Endothelial cell of umbilical vein (primary cell): ENCODE data around the gene SAYSD1. TPM values are rescaled to one million over a fixed set of nuclear protein-coding genes. Genes with fewer than 3 reads are reported as not detected.

ENCODE experiments used
- BruUV-seq: library from RNA; stranded (reverse); fragments of 400-500 nt; replicated peaks from 2 replicates; lab custom pipeline; 2021; lab: Mats Ljungman, UMichigan
- CTCF ChIA-PET: fragments of 300-600, 350-600 bp; sonication (Branson Sonifier 250); formaldehyde crosslinking; loops from one replicate; lab custom pipeline; 2021; ENCODE audit warnings: antibody characterized with exemption, inconsistent platforms; lab: Charles Lee
- POLR2A ChIA-PET: fragments of 300-600, 350-600 bp; sonication (Branson Sonifier 250); formaldehyde crosslinking; loops from one replicate; lab custom pipeline; 2021; ENCODE audit warnings: antibody characterized with exemption, inconsistent platforms; lab: Charles Lee
- DNase-seq: peaks from one replicate; pipeline ENCODE4 v3.0.0-alpha.2; 2011; ENCODE audit warnings: low read depth, low spot score
- FAIRE-seq: peaks from 2 replicates; lab custom pipeline; 2011; peaks lifted over from hg19 to GRCh38; lab: Jason Lieb, UNC
- H2AFZ ChIP-seq: 2 replicates; pipeline ENCODE4 v1.6.0; 2012; ENCODE audit warnings: low read depth, low read length, control low read depth, inconsistent platforms
- H3K27ac ChIP-seq: 2 replicates; pipeline ENCODE4 v1.5.1; 2011; ENCODE audit warnings: low read depth, mild to moderate bottlenecking, control low read depth, low read length, moderate library complexity; ENCODE audit not compliant: insufficient read depth
- H3K27me3 ChIP-seq, 2 experiments: 2 replicates each; pipeline versions ENCODE4 v1.6.0 to v1.6.1; 2011; ENCODE audit warnings: low read length in 2 of 2, mixed read lengths in 1 of 2; ENCODE audit not compliant: control insufficient read depth in 2 of 2, insufficient read depth in 2 of 2
- H3K36me3 ChIP-seq, 2 experiments: 2 replicates in 1 of 2; 3 replicates in 1 of 2; pipeline ENCODE4 v1.5.1; 2011; ENCODE audit warnings: low read length in 2 of 2, mild to moderate bottlenecking in 1 of 2, moderate library complexity in 1 of 2; ENCODE audit not compliant: control insufficient read depth in 2 of 2, insufficient read depth in 2 of 2; ENCODE audit errors: extremely low read depth in 1 of 2
- H3K4me1 ChIP-seq: 3 replicates; pipeline ENCODE4 v1.5.1; 2011; ENCODE audit warnings: mild to moderate bottlenecking, low read length; ENCODE audit not compliant: control insufficient read depth, insufficient read depth; ENCODE audit errors: extremely low read depth
- H3K4me2 ChIP-seq: 2 replicates; pipeline ENCODE4 v1.6.1; 2011; ENCODE audit warnings: low read length, control low read depth, mixed read lengths; ENCODE audit not compliant: insufficient read depth
- H3K4me3 ChIP-seq, 3 experiments: fragments of 200-600 bp in 1 of 3; sonication (generic), shearing (Covaris generic) in 1 of 3; replicated peaks in 1 of 3; 2 replicates each; pipeline ENCODE4 v1.5.1; 2011 to 2016; ENCODE audit warnings: control low read depth in 3 of 3, low read length in 3 of 3, mild to moderate bottlenecking in 2 of 3, inconsistent platforms in 1 of 3, low read depth in 1 of 3, moderate library complexity in 1 of 3; ENCODE audit not compliant: insufficient read depth in 1 of 3
- H3K79me2 ChIP-seq: 2 replicates; pipeline ENCODE4 v1.6.0; 2012; ENCODE audit warnings: low read length, inconsistent platforms; ENCODE audit not compliant: control insufficient read depth, insufficient read depth
- H3K9ac ChIP-seq: replicated peaks from 2 replicates; pipeline ENCODE3; 2011; ENCODE audit warnings: low read length, control low read depth; ENCODE audit not compliant: insufficient read depth; ENCODE audit errors: extremely low read depth
- H3K9me1 ChIP-seq: replicated peaks from 3 replicates; pipeline ENCODE4 v1.6.0; 2011; ENCODE audit warnings: mild to moderate bottlenecking, low read length; ENCODE audit not compliant: control insufficient read depth, insufficient read depth; ENCODE audit errors: extremely low read depth
- H3K9me3 ChIP-seq: replicated peaks from 2 replicates; pipeline ENCODE4 v1.5.1; 2012; ENCODE audit warnings: low read length, inconsistent platforms; ENCODE audit not compliant: control insufficient read depth, insufficient read depth
- H4K20me1 ChIP-seq: replicated peaks from 2 replicates; pipeline ENCODE3; 2011; ENCODE audit warnings: mild to moderate bottlenecking, low read length; ENCODE audit not compliant: control insufficient read depth, insufficient read depth; ENCODE audit errors: extremely low read depth
- EZH2 ChIP-seq: IDR thresholded peaks from 2 replicates; pipeline ENCODE4 v1.6.1; 2012; ENCODE audit warnings: borderline replicate concordance, low read depth, mild to moderate bottlenecking, moderate library complexity, low read length, inconsistent platforms; ENCODE audit not compliant: severe bottlenecking
- FOS ChIP-seq: IDR thresholded peaks from 2 replicates; pipeline ENCODE4 v1.6.1; 2011; ENCODE audit warnings: mild to moderate bottlenecking, low read length, moderate library complexity, borderline replicate concordance; ENCODE audit not compliant: insufficient read depth
- GATA2 ChIP-seq: IDR thresholded peaks from 2 replicates; pipeline ENCODE4 v1.7.0; 2011; ENCODE audit warnings: low read depth, mild to moderate bottlenecking, moderate library complexity, mixed read lengths, low read length; ENCODE audit not compliant: insufficient read length, insufficient read depth
- JUN ChIP-seq: IDR thresholded peaks from 2 replicates; pipeline ENCODE4 v1.6.1; 2011; ENCODE audit warnings: borderline replicate concordance, low read depth; ENCODE audit not compliant: insufficient read length, insufficient read depth
- MYC ChIP-seq: IDR thresholded peaks from one replicate; pipeline ENCODE4 v1.6.1; 2011; ENCODE audit warnings: mild to moderate bottlenecking, low read depth, low read length
- POLR2A ChIP-seq: IDR thresholded peaks from 2 replicates; pipeline ENCODE4 v1.6.1; 2012; ENCODE audit warnings: low read depth, mild to moderate bottlenecking, control low read depth, low read length
- POLR2AphosphoS5 ChIP-seq: IDR thresholded peaks from 2 replicates; pipeline ENCODE4 v1.6.1; 2012; ENCODE audit warnings: low read depth, mild to moderate bottlenecking, control low read depth, low read length, moderate library complexity; ENCODE audit not compliant: insufficient read depth
- dilution Hi-C: fragments of 300-500 bp; cut with MboI; formaldehyde crosslinking; loops from one replicate; pipeline ENCODE4 v1.15.0; 2019; ENCODE audit warnings: low sequenced_read_pairs; ENCODE audit not compliant: extremely low pct_ligation_motif_present
- intact Hi-C: fragments of 100-400 bp; cut with micrococcal nuclease; formaldehyde crosslinking; loops from one replicate; pipeline ENCODE4 v1.10.0; 2022
- polyA plus RNA-seq, 4 experiments: library from polyadenylated mRNA; depleted of rRNA in 3 of 4; stranded (reverse) in 3 of 4; unstranded in 1 of 4; fragments of >200 nt; gene quantifications; 2 replicates each; pipeline versions ENCODE4 v1.2.1 to v1.2.3, GENCODE V29; 2011 to 2012; ENCODE audit warnings: missing spikeins in 1 of 4
- total RNA-seq: library from RNA; stranded (reverse); gene quantifications from 2 replicates; pipeline ENCODE4 v1.2.3, GENCODE V29; 2021
- TF ChIP-seq, protein P1 (sequence below): IDR thresholded peaks from 2 replicates; pipeline ENCODE4 v1.6.1; 2011; ENCODE audit not compliant: insufficient read depth, insufficient read length

The SAYSD1 gene
- total and polyA plus RNA-seq, 2 donors (not counting 3 experiments of a cell fraction or from before 2014, with no cell fraction given), result 9.0 to 9.7 TPM

DNA sequence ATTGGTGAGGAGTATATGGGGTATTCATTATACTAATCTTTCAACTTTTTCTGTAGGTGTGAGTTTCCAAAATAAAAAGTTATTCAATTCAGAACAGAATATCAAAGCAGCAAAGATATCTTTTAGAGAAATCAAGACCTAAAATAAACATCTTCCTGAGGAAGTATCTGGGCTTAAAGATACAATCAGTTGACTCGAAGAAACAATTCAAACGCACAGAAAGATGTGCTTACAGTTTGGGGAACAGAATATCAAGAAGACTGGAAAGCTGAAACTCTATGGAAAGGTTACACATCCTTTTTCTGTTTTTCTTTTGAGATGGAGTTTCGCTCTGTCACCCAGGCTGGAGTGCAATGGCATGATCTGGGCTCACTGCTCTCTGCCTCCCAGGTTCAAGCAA is 36.2 kb upstream of the SAYSD1 start:
- Histone ChIP-seq H3K9ac (no peak overlapping the region), H3K36me3 (no peaks in the 10 kb centered on the region), H3K9me1 (no peaks in the 10 kb centered on the region), H3K4me2 (no peak overlapping the region), H3K27ac (no peak overlapping the region), H2AFZ (no peak overlapping the region), H3K79me2 (no peaks in the 10 kb centered on the region), H3K27me3 (peaks cover 0 to 10% of the 10 kb centered on the region in 2 experiments), H3K4me3 (no peak overlapping the region), H4K20me1 (no peaks in the 10 kb centered on the region), H3K4me1 (no peaks in the 10 kb centered on the region), H3K9me3 (no peaks in the 10 kb centered on the region)
- dilution Hi-C loops (no loop called here), intact Hi-C loops (no loop called here)
- POLR2A ChIA-PET, result no interaction called here
- TF ChIP-seq POLR2A (no peak), MYC (no peak), JUN (no peak), FOS (no peak), EZH2 (no peak), POLR2AphosphoS5 (no peak), GATA2 (no peak)
- TF ChIP-seq, protein P1, sequence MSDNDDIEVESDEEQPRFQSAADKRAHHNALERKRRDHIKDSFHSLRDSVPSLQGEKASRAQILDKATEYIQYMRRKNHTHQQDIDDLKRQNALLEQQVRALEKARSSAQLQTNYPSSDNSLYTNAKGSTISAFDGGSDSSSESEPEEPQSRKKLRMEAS, result no peak
- DNase-seq (no peak), FAIRE-seq (no peak)
- CTCF ChIA-PET, result no interaction called here
- no TSS peak for BruUV-seq
